DND-41 (cell line): Measurements from ENCODE around the gene DNM3.

ENCODE experiments used
- ATAC-seq: fragments of 200-7000 bp; cut with Tn5 transposase; 3 replicates; pipeline ENCODE4 v1.9.1; 2021; ENCODE audit warnings: low read depth; ENCODE audit not compliant: insufficient read depth
- DNase-seq: peaks from one replicate; pipeline ENCODE4 v3.0.0-alpha.2; 2020
- H2AFZ ChIP-seq: 2 replicates; pipeline ENCODE4 v1.6.0; 2012; ENCODE audit warnings: low read depth, low read length
- H3K27ac ChIP-seq: 2 replicates; pipeline ENCODE4 v1.5.1; 2012; ENCODE audit warnings: low read length, inconsistent platforms
- H3K27me3 ChIP-seq: fragments of 200-600 bp; sonication (generic); 2 replicates; pipeline ENCODE4 v1.6.0; 2012; ENCODE audit warnings: low read length, mild to moderate bottlenecking, inconsistent platforms; ENCODE audit not compliant: insufficient read depth, poor library complexity
- H3K36me3 ChIP-seq: 2 replicates; pipeline ENCODE4 v1.5.1; 2012; ENCODE audit warnings: low read length, inconsistent platforms; ENCODE audit not compliant: insufficient read depth
- H3K4me1 ChIP-seq: 2 replicates; pipeline ENCODE4 v1.5.1; 2012; ENCODE audit warnings: mild to moderate bottlenecking, low read length; ENCODE audit not compliant: insufficient read depth
- H3K4me2 ChIP-seq: 2 replicates; pipeline ENCODE4 v1.6.0; 2012; ENCODE audit warnings: mild to moderate bottlenecking, moderate library complexity, low read length, inconsistent platforms; ENCODE audit not compliant: insufficient read depth
- H3K4me3 ChIP-seq, 2 experiments: fragments of 200-600 bp in 1 of 2; shearing (Covaris generic) in 1 of 2; 2 replicates each; pipeline ENCODE4 v1.5.1; 2012 to 2016; ENCODE audit warnings: inconsistent platforms in 2 of 2, low read length in 2 of 2, mild to moderate bottlenecking in 2 of 2, low read depth in 1 of 2, moderate library complexity in 1 of 2
- H3K79me2 ChIP-seq: 2 replicates; pipeline ENCODE4 v1.6.0; 2012; ENCODE audit warnings: low read length, inconsistent platforms; ENCODE audit not compliant: insufficient read depth
- H3K9ac ChIP-seq: 2 replicates; pipeline ENCODE4 v1.6.0; 2012; ENCODE audit warnings: low read depth, mild to moderate bottlenecking, inconsistent platforms, low read length, moderate library complexity
- H3K9me3 ChIP-seq: 2 replicates; pipeline ENCODE4 v1.5.1; 2012; ENCODE audit warnings: low read length, moderate library complexity, mild to moderate bottlenecking, inconsistent platforms; ENCODE audit not compliant: insufficient read depth, severe bottlenecking
- H4K20me1 ChIP-seq: 2 replicates; pipeline ENCODE4 v1.6.0; 2012; ENCODE audit warnings: low read length; ENCODE audit not compliant: insufficient read depth
- CTCF ChIP-seq: IDR thresholded peaks from 2 replicates; pipeline ENCODE4 v1.5.1; 2012; ENCODE audit warnings: borderline replicate concordance, low read length, moderate library complexity, mild to moderate bottlenecking; ENCODE audit not compliant: poor library complexity, severe bottlenecking; ENCODE audit errors: extremely low read depth
- EZH2 ChIP-seq: IDR thresholded peaks from 3 replicates; pipeline ENCODE4 v1.6.1; 2012; ENCODE audit warnings: borderline replicate concordance, low read depth, mild to moderate bottlenecking, moderate library complexity, low read length, inconsistent platforms; ENCODE audit not compliant: severe bottlenecking

The DNM3 gene

GRCh38 chr1:171811672-171812071 is 29.6 kb upstream of the DNM3 start:
- Histone ChIP-seq H3K9ac (no peak overlapping the region), H3K27me3 (no peaks in the 10 kb centered on the region), H3K4me1 (no peaks in the 10 kb centered on the region), H3K9me3 (no peaks in the 10 kb centered on the region), H3K79me2 (no peaks in the 10 kb centered on the region), H4K20me1 (no peaks in the 10 kb centered on the region), H3K4me2 (no peak overlapping the region), H3K27ac (no peak overlapping the region), H3K4me3 (no peak overlapping the region), H2AFZ (no peak overlapping the region), H3K36me3 (no peaks in the 10 kb centered on the region)
- ATAC-seq: no peak
- TF ChIP-seq EZH2 (no peak), CTCF (no peak)
- no peak for DNase-seq

DNA sequence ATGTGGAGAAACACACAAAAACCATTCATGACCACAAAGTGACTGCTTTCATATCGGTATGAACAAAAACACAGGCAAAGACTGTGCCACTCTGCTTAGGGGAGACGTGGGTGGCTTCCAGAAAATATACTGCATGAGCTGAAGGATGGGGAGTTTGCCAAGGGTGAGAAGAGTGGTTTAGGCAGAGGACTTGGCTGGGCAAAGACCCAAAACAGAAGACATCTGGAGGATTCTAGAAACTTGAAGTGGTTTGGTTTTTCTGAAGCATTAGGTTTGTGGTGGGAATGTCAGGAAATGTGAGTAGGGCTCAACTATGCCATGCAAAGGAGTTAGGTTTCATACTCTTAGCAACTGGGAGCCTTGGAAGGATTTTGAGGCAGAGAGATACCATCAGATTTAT is 26.6 kb upstream of the DNM3 start:
- Histone ChIP-seq H3K9ac (no peak overlapping the region), H3K4me1 (no peaks in the 10 kb centered on the region)
- no peak for DNase-seq

GRCh38 chr1:171816300-171816901 is 24.9 kb upstream of the DNM3 start:
- Histone ChIP-seq H3K9ac (no peak overlapping the region), H3K79me2 (no peaks in the 10 kb centered on the region), H3K4me2 (no peak overlapping the region), H3K36me3 (no peaks in the 10 kb centered on the region), H3K9me3 (no peaks in the 10 kb centered on the region), H4K20me1 (no peaks in the 10 kb centered on the region), H3K27ac (no peak overlapping the region), H3K4me3 (no peak overlapping the region), H2AFZ (no peak overlapping the region), H3K27me3 (no peaks in the 10 kb centered on the region), H3K4me1 (no peaks in the 10 kb centered on the region)
- no peak for ATAC-seq
- TF ChIP-seq CTCF (no peak), EZH2 (no peak)
- DNase-seq: no peak

More for the DNA sequence above, 26.6 kb upstream of the DNM3 start:
- no peak for ATAC-seq
- H3K4me2 ChIP-seq: no peak overlapping the region
- no peak overlapping the region for H3K27ac ChIP-seq
- H3K79me2 ChIP-seq: no peaks in the 10 kb centered on the region
- H3K9me3 ChIP-seq: no peaks in the 10 kb centered on the region
- no peaks in the 10 kb centered on the region for H3K27me3 ChIP-seq
- no peak for TF ChIP-seq EZH2
- TF ChIP-seq CTCF: no peak
- no peak overlapping the region for H3K4me3 ChIP-seq
- no peaks in the 10 kb centered on the region for H4K20me1 ChIP-seq
- no peaks in the 10 kb centered on the region for H3K36me3 ChIP-seq
- H2AFZ ChIP-seq: no peak overlapping the region
